ENCODE measurements around the gene PPM1H.
A peak's percentile ranks its signal among the peaks of the same experiment; 100 is the strongest.

PPM1H gene

DNA sequence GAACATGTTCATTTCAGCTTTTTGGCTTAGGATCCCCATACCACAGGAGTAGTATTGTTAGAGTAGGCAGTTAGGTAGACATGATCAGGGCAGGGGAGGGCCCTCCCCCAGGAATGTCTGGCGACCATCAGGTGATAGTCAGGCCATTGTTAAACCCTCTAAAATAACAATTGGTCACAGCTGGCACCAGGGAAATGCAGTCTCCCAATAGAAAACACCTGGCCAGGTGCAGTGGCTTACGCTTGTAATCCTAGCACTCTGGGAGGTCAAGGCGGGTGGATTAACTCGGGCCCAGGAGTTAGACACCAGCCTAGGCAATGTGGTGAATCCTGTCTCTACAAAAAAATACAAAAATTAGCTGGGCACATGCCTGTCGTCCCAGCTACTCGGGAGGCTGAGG, 281.2 kb downstream of the PPM1H start:
- DNase-seq (ENCODE audit: low read depth in 2 of 2) = no peak

DNA sequence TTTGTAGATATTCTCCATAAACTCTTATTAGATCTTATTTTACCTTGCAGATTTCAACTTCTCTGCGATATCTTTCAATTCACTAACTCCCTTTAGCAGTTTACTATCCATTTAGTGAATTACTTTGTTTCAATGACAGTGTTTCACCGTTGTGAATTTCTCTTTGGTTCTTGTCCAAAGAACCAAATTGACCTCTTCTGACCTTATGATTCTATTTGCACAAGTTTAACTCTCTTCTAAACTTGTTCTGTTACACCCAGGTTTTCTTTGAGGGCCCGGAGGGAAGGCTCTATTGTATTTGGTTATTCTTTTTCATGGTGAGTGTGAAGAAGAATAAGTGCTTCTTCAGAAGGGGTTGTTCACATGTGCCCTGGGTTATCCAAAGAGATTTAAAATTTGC, 281.6 kb downstream of the PPM1H start:
- DNase-seq (ENCODE audit: low read depth in 2 of 2) = no peak

DNA sequence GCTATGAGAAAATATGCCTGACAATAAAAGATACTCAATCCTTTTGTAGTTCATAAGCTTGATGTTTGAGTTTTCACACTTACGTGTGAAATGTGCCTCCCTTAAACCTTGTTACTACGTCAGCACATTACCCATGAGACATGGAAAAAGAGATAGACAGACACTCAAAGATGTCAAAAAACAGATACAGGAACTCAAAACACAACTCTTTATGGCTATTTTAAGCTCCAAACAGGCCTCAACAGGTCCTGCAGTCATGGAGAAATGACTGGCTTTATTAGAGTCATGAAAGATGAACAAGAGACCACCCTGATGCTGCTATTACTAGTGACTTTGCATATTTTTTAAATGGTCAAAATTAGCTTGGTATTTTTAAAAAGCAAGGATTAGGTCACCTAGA, 283.8 kb downstream of the PPM1H start:
- no peak for DNase-seq (ENCODE audit: low read depth in 2 of 2)

DNA sequence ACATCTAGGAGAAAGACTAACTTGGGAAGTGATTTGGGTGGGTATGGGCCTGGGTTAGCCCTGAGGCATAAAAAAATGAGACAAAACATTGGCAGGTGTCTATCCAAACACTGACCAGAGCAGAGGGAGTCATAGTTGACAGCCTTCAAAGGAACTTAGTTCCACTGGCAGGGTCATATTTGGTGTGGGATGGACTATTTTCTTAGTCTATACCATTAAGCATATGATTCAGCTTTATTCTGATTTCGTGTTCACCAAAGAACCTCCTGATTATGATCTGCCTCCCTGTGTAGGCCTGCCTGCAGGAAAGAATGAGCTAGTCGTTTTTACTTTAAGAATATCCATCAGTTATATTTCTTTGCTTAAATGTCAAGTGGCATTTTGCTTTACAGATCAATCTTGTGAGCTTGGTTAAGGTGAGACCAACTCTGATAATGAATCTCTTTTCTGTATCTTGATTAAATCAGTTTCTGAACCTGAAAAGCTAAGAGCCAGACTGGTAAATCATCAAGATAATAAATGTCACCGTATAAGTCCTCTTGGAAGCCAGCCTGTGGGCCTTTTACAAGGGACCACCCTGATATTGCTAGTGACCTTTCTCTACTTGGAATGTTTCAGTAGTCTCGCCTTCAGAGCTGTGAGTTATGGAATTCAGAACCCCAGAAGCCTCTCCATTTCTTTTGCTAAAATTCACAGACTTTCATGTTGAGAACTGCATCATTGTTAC, 285.4 kb downstream of the PPM1H start:
- no peak for DNase-seq (ENCODE audit: low read depth in 2 of 2)

DNA sequence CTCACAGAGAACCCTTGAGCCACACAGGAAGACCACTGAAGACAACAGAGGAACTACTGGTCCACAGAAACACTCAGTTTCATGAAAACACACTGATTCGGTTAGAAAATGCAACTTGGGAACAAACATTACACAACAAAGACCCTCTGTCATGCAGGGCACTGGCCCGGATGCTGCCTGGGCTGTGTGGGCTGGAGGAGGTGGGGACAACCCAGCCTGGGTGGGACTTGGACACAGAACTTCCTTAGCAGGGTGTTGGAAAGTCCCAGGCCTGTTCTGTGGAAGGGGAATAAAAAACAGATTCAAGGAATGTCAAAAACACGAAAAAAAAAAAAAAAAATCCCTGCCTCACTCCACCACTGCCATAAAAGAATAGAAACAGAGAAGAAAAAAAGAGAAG, 287.4 kb downstream of the PPM1H start:
- no peak for DNase-seq (ENCODE audit: low read depth in 2 of 2)

DNA sequence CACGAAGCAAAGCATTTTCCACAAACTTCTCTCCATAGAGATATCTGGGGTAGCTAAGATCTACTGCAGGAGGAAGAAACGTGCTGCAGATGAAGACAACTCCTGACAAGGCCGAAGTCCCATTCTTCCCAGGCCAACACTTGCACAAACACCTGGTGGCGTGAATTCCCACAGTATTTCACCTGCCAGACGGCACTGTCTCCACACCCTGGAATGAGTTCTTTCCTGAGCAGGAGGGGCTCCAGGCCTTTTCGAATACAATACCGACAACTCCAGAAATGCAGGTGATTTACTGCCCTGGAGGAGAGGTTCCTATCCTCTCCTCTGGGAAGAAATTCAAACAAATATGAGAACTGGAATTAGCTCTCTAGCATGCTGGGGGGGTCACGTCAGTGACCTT, 288.4 kb downstream of the PPM1H start:
- DNase-seq (ENCODE audit: low read depth in 2 of 2) = no peak

DNA sequence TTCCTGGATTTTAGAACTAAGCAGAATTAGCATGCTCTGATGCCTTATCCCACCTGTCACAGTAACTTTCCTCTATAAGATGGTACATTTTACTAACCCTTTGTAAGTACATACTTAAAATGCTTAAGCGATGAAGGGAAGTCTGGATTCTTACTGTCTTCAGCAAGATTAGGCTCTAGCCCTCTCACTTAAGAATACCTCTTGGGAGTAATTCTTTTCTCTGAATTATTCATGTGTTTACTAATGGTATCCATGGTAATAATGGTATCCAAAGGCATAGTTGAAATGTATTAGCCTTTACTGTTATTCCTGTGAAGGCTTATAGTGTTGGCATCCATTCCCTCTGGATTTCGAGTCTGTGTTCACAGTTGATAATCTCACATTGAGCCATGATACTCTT, 291.5 kb downstream of the PPM1H start:
- peak in 1 of 2 experiments; percentile 40 for DNase-seq (ENCODE audit: low read depth in 2 of 2)

DNA sequence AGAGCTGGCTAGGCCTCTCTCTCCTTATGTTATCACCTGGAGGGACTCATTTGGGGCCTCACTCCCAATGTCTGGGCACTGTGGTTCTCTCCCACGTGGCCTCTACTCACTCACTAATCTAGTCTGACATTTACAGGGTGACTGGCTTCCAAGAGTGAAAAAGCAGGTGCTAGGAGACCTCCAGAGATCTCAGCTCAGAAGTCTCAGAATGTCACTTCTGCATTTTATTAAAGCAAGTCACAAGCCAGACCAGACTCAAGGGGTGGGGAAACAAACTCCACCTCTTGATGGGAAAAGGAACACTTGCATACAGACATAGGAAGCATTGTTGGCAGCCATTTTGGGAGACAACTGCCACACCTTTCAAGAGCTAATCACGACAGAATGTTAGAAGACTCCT, 292.5 kb downstream of the PPM1H start:
- no peak for DNase-seq (ENCODE audit: low read depth in 2 of 2)

DNA sequence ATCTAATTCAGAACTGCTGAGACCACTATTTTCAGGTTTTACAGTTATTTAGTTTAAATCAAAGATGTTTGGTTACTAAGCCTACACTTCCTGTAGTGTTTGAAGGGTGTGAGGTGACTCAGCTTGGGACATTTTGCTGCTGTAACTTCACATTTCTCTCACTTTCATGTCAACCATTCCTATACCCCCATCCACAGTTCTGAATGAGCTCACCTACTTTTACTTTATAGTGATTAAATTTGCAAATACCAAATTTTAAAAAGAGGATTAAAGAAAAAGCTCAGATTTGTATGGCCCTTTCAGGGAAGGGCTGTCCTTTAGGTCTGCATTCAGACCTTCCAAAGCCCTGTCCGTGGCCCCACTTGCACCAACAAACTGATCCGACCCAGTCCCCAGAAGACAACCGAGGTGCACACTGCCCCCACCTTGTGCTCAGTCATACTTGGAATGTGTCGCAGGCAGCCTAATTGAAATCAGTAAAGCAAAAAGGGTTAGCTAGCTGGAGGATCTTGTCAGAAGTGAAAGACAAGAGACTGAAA, 294.0 kb downstream of the PPM1H start:
- no peak for DNase-seq (ENCODE audit: low read depth in 2 of 2)

DNA sequence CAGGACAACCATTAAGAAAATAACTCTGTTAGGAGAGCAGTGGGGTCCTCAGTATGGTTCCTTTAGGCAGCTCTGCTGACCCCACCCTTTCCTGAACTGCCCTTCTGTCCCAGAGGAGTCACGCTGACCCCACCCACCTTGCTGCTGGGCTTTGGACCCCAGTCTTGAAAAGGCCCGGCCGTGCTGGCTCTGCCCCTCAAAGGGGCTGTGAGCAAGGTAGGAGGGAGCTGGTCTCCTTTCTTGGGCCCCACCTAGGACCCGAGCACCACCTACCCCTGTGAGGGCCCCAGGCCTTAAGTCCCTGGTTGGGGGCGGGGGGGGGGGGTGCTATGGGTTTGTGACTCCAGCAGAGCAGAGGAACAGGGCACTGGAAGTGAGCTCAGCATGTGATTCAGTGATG, 297.3 kb downstream of the PPM1H start:
- no peak for DNase-seq (ENCODE audit: low read depth in 2 of 2)

DNA sequence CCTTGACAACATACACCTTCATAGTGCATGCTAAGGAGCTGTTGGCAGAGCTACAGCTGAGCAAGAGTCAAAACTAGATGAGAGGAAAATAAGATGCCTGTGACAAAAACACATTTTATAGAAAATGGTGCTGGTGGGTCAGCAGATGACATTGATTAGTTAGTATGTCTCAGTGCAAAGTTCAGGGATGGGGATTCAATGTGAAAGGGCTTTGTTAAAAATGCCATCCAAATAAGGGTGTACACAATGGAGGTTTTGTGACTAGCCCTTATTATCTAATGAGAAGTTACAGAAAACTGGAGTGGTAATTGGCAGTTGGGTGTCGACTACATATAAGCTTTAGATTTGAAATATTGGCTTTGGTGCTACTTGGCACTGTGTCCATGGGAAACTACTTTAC, 299.3 kb downstream of the PPM1H start:
- DNase-seq (ENCODE audit: low read depth in 2 of 2) = no peak

DNA sequence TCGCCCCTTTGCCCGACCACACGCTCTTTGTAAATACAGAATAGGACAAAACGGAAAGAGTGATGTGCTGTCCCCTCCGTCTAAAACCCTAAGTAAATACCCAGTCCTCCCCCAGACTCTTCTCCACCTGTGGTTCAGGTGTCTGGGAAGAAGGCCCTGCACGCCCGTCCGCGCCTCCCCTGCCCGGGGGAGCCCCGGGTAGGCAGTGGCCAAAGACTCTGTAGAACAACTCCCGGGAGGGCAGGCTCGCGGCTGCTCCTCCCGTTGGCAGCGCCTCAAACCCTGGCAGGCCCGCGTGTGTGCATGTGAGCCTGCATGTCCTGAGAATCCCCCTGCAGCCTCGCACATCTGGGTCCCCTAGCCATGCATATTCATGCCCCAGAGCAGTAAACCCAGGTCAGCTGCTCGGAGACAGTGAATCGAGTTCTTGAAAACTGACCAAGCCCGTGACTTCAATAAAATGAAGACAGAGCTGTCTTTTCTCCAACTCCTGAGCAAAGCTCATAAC, 302.5 kb downstream of the PPM1H start:
- DNase-seq (ENCODE audit: low read depth in 2 of 2) = no peak

DNA sequence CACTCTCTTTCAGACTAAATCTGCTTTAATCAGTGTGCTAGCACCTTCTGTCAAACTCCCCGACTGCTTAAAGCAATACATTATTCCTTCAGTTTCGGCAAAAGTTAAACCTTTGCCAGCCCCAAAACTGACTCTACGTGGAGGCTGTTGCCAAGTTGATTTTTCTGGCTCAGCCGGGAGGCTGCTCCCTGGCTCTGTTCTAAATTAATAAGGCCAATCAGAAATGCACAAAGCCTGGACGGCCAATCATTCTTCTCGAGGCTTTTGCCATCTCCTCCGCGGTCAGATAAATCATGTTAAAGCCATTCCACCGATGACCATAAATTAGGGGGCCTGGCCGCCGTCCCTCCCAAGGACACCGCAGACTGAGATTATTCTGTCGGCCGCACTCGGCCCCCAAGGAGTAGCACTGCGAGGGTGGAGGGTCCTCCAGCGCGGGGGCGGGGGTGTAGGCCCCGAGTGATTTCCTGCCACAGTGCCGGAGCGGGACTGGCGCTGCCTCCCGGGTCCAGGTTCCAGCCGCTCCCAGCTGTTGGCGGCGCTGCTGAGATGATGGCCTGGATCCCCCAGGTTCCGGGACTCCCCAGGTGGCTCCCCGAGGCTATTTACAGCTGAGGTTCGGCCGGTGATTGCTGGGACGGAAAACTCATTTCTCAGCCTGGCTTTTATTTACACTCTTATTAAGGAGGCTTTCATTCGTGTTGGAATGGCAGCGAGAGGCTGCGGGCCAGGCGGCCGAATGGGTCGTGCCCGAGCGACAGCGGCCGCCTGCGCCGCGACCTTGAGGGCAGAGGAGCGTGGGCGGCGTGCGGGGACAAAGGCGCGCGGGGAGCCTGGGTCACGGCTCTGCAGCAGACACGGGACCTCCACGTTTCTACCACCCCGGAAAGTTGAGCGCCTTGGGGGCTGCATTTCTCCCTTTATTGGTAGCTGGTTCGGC, 303.2 kb downstream of the PPM1H start:
- DNase-seq (ENCODE audit: low read depth in 2 of 2) = peak; percentile 93 to 94

DNA sequence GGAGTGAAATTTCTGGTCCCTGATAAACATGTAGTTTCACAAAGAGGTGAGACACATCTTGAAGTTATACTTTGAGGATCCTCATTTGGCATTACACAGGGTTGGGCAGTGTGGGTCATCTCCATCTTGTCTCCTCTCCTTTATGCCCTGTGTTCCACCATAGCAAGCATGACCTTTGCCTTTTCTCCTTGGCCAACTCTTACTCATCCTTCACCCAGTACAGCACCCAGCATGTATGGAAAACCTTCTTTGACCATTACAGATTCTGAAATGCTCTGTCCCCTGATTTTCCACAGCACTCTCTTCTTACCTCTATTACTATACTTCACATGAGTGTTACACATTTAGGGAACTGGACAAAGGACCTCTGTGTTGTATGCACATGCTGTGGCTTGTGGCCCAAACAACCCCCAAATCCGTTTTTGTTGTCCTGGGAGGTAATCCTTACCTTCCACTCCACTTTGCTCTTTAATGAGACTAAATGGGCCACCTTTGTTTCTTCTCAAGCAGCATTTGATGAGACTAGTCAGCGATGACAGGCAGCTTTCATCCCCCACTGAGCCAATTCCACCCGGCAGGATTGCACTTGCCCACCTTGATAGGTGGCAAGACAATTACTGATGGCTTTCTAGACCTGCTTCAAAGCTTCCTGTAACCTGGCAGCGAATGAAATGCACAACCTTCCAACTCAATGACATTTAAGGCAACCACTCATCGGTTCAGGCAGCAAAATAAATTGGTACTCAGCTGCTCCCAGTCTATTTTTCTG, 304.8 kb downstream of the PPM1H start:
- DNase-seq (ENCODE audit: low read depth in 2 of 2) = no peak

DNA sequence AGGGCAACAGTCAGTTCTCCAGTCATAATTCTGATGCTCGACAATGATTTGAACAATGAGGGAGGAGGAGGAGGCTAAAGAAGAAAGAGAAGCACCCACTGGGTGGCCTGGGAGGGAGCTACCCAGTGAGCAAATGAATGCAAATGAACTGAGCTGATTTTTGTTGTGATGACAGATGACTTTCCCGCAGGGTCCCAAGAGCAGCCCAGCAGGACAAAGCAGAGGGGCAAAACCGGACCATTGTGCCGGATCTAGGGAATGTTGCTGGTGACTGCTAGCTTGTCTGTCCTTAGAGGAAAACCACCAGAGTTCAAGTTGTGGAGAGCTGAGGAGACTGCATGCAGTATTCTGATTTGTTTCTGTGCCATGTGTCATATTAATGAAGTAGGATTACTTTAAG, 305.5 kb downstream of the PPM1H start:
- no peak for DNase-seq (ENCODE audit: low read depth in 2 of 2)

DNA sequence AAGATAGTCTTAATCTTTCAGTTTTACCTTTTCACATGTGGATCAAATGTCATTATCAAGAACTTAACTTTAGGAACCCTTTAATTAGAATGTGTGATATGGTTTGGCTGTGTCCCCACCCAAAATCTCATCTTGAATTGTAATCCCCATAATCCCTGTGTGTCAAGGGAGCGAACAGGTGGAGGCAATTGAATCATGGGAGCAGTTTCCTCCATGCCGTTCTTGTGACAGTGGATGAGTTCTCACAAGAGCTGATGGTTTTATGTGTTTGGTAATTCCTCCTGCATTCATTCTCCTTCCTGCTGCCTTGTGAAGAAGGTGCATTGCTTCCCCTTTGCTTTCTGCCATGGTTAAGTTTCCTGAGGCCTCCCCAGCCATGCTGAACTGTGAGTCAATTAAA, 307.8 kb downstream of the PPM1H start:
- DNase-seq (ENCODE audit: low read depth in 2 of 2) = no peak

DNA sequence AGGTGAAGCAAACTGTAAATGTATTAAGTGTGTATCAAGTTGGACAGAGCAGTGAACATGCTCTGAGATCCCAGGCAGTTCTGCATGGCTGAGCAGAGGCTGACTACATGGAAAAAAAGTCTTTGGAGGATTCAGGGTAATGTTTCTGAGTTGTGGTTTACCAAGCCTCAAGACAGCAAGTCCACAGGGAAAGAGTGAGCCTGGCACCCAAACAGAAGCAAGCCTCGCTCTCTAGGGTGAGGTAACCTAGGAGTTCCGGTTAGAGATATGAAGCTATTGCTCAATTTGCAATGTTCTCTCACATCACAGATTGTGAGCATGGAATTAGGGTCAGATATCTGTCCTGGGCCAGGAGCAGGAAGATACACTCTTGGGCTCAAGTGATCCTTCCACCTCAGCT, 309.7 kb downstream of the PPM1H start:
- peak in 1 of 2 experiments; percentile 30 for DNase-seq (ENCODE audit: low read depth in 2 of 2)

DNA sequence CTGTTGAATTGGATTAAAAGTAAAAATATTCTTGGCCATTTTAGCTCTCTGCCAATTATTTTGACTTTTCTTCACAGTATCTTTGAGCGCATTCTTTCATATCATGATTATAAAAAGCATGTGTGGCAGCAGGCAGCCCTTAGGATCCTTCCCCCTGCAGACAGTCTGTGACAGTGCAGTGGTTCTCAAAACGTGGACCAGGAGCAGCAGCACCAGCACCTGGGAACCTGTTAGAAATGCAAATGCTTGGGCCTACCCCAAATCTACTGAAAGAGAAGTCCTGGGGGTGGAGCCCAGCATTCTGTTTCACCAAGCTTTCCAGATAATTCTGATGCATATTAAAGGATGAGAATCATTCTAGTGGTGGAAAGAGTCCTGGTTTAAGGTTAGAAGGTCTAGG, 312.8 kb downstream of the PPM1H start:
- DNase-seq (ENCODE audit: low read depth in 2 of 2) = no peak

DNA sequence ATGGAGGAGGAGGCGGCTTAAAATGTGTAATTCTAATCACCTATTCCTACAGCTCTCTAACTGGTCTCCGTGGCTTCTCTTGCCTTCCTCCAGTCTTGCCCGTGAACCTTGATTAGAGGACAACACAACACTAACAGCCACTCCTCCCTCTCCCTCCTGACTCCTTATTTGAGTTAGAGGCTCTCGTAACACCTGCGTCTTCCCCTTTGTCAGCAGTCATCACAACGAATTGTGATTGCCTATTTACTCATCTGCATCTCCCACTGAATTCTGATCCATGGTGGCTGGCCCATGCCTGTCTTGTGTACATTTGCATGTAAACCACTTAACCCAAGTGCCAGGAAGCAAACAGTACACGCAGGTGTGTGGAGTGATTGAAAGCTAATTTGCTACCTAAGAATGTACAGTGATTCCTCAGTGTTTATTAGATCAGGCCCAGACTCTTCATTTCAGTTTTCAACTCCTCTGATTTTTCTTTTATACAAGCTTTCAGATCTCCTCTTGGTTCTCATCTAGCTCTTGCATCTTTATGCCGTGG, 313.8 kb downstream of the PPM1H start:
- DNase-seq (ENCODE audit: low read depth in 2 of 2) = no peak

DNA sequence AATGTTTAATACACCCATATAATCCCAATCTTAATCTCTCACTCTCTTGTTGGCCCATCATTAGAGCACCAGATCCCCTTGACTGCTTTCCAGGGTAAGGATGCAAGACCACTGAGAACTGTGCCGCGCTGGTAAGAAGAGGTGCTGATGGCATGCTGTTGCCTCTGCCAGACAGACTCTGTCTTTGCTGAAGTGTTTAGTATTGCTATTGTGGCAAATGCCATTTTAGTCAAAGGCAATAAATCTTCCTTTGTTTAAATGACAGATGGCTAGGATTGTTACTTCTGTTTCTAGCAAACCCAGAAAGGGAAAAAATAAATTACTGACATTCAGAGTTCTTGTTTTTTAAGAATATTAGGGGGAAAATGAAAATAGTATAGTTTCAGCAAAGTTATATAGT, 316.0 kb downstream of the PPM1H start:
- DNase-seq (ENCODE audit: low read depth in 2 of 2) = no peak

DNA sequence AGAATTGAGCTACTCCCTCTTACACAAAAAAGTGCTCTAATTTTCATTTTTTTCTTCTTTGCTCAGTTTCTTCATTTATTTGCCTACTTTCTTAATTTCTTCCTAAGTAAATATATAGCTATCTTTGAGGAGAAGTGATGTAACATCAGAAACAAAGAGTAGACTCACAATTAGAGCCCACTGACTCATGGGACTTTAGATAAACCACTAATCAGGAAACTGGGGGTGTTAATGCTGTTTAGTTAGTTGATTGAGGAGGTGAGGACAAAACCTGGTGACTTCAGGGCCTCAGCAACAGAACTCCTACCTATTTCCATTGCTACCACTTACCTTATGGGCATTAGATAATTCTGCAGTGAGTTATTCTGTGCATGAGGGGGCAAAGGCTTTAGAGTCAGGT, 316.6 kb downstream of the PPM1H start:
- no peak for DNase-seq (ENCODE audit: low read depth in 2 of 2)

DNA sequence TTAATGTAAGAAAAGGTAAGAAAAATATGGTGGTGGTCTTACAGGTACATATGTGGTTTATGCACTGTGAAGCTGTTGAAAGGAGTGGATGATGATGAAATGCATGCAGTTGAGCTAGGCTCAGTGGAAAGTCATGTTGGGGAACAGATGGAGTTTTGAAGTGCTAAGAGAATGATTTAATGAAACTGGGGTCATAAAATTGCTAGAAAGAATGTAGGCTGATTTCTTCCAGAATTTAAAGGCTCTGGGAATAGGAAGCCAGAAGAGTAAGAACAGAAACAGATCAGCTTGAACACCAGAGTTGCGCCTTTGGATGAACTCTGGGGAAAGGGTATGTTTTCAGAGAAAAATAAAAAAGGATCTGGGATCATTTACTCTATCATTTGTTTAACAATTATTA, 321.9 kb downstream of the PPM1H start:
- peak in 1 of 2 experiments; percentile 49 for DNase-seq (ENCODE audit: low read depth in 2 of 2)

Data from fibroblast of skin of left biceps (primary cell).